Upper lobe of right lung (tissue), 1 donor: ENCODE results near the gene ZNF69. TPM values are rescaled to one million over a fixed set of nuclear protein-coding genes. Genes with fewer than 3 reads are reported as not detected.
"Not testable (repeated sequence)": the region's sequence is repeated elsewhere in the genome, so short reads cannot be mapped to it uniquely, and the experiment has no call there.

Experiments
- ATAC-seq: fragments of 200-7000 bp; cut with Tn5 transposase; one replicate; pipeline ENCODE4 v1.9.1; 2020; ENCODE audit warnings: mild to moderate bottlenecking, moderate library complexity
- DNase-seq: peaks from one replicate; pipeline ENCODE4 v3.0.0-alpha.2; 2020
- H3K27ac ChIP-seq: fragments of 200-600 bp; one replicate; pipeline ENCODE4 v1.8.0; 2022
- H3K27me3 ChIP-seq: fragments of 200-600 bp; one replicate; pipeline ENCODE4 v1.8.0; 2022; ENCODE audit warnings: mild to moderate bottlenecking
- H3K36me3 ChIP-seq: fragments of 200-600 bp; one replicate; pipeline ENCODE4 v1.8.0; 2022
- H3K4me1 ChIP-seq: fragments of 200-600 bp; one replicate; pipeline ENCODE4 v1.8.0; 2022
- H3K4me3 ChIP-seq: fragments of 200-600 bp; one replicate; pipeline ENCODE4 v1.8.0; 2022; ENCODE audit warnings: mild to moderate bottlenecking
- H3K9me3 ChIP-seq: fragments of 200-600 bp; one replicate; pipeline ENCODE4 v1.8.0; 2022
- intact Hi-C: fragments of 100-400 bp; cut with DNase I; formaldehyde crosslinking; loops from one replicate; pipeline ENCODE4 v1.11.0; 2022
- total RNA-seq: library from RNA; stranded (reverse); fragmentation: NEBNext Ultra II Directional; extraction: Animal tissue kit (Norgen Biotek cat#: 25700); gene quantifications from one replicate; pipeline ENCODE4 v1.2.1, GENCODE V29; 2021
- TF ChIP-seq, protein P1 (sequence below): fragments of 200-600 bp; IDR thresholded peaks from one replicate; pipeline ENCODE4 v1.8.0; 2022; ENCODE audit warnings: antibody characterized with exemption
- donor health status: DM: no; HTN: yes; CAD: no; lungs with severe emphysema.

Gene ZNF69
- total RNA-seq, 1 donor from 2014 or later, result 12.2 TPM

DNA sequence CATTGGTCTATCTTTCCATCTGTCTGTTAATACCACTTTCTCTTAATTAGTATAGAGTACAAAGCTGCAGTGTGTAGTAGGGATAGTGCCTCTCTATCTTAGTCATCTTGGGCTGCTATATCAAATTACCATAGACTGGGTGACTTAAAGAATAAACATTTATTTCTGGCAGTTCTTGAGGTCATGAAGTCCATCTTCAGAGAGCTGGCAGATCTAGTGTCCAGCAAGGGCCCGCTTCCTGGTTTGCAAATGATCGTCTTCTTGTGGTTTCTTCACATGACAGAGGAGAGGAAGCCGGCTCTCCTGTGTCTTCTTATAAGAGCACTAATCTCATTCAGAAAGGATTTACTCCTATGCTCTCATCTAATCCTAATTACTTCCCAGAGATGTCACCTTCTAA, 43.5 kb downstream of the ZNF69 start:
- Histone ChIP-seq H3K27ac (no peak overlapping the region), H3K9me3 (peaks cover 6% of the 10 kb centered on the region), H3K4me3 (no peak overlapping the region), H3K4me1 (peaks cover 8% of the 10 kb centered on the region), H3K36me3 (no peaks in the 10 kb centered on the region), H3K27me3 (no peaks in the 10 kb centered on the region)
- intact Hi-C loops, result no loop called here
- ATAC-seq (peak; percentile 53), DNase-seq (no peak)
- TF ChIP-seq, protein P1, sequence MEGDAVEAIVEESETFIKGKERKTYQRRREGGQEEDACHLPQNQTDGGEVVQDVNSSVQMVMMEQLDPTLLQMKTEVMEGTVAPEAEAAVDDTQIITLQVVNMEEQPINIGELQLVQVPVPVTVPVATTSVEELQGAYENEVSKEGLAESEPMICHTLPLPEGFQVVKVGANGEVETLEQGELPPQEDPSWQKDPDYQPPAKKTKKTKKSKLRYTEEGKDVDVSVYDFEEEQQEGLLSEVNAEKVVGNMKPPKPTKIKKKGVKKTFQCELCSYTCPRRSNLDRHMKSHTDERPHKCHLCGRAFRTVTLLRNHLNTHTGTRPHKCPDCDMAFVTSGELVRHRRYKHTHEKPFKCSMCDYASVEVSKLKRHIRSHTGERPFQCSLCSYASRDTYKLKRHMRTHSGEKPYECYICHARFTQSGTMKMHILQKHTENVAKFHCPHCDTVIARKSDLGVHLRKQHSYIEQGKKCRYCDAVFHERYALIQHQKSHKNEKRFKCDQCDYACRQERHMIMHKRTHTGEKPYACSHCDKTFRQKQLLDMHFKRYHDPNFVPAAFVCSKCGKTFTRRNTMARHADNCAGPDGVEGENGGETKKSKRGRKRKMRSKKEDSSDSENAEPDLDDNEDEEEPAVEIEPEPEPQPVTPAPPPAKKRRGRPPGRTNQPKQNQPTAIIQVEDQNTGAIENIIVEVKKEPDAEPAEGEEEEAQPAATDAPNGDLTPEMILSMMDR, result no peak

DNA sequence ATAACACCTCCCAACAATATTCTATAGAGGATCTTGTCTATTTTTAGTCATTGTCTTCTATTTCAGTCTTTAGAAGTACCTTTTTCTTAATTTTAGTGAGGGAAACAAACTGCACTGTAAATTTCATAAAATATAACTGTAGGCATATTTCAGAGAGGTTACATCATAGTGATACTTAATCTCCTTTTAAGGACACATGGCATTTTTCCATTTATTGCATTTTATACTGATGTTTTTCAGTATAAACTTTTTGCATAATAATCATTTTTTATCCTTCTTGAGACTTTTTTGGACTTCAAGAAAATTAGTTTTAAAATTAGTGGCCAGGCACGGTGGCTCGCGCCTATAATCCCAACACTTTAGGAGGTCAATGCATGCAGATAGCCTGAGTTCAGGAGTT, 43.9 kb downstream of the ZNF69 start:
- Histone ChIP-seq H3K27ac (no peak overlapping the region), H3K27me3 (no peaks in the 10 kb centered on the region), H3K9me3 (peaks cover 6% of the 10 kb centered on the region), H3K4me1 (peaks cover 4% of the 10 kb centered on the region), H3K36me3 (no peaks in the 10 kb centered on the region), H3K4me3 (no peak overlapping the region)
- TF ChIP-seq, protein P1, result no peak
- intact Hi-C loops, result no loop called here
- DNase-seq (no peak), ATAC-seq (no peak)

DNA sequence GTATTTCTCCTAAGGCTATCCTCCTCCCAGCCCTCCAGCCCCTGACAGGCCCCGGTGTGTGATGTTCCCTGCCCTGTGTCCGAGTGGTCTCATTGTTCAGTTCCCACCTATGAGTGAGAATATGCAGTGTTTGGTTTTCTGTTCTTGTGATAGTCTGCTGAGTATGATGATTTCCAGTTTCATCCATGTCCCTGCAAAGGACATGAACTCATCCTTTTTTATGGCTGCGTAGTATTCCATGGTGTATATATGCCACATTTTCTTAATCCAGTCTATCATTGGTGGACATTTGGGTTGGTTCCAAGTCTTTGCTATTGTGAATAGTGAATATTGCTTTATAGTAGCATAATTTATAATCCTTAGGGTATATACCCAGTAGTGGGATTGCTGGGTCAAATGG, 48.2 kb downstream of the ZNF69 start:
- H3K4me3 ChIP-seq, DNase-seq, intact Hi-C loops, H3K27ac ChIP-seq, ATAC-seq, H3K36me3 ChIP-seq, H3K4me1 ChIP-seq, H3K27me3 ChIP-seq: not testable (repeated sequence)
- peaks cover 28% of the 10 kb centered on the region for H3K9me3 ChIP-seq

DNA sequence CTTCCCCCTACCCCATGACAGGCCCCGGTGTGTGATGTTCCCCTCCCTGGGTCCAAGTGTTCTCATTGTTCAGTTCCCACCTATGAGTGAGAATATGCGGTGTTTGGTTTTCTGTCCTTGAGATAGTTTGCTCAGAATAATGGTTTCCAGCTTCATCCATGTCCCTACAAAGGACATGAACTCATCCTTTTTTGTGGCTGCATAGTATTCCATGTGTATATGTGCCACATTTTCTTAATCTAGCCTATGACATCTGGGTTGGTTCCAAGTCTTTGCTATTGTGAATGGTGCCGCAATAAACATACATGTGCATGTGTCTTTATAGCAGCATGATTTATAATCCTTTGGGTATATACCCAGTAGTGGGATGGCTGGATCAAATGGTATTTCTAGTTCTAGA, 50.8 kb downstream of the ZNF69 start:
- intact Hi-C loops, H3K36me3 ChIP-seq, H3K4me1 ChIP-seq, ATAC-seq, DNase-seq, H3K27ac ChIP-seq, H3K27me3 ChIP-seq, H3K4me3 ChIP-seq: not testable (repeated sequence)
- H3K9me3 ChIP-seq, result peaks cover 43% of the 10 kb centered on the region

DNA sequence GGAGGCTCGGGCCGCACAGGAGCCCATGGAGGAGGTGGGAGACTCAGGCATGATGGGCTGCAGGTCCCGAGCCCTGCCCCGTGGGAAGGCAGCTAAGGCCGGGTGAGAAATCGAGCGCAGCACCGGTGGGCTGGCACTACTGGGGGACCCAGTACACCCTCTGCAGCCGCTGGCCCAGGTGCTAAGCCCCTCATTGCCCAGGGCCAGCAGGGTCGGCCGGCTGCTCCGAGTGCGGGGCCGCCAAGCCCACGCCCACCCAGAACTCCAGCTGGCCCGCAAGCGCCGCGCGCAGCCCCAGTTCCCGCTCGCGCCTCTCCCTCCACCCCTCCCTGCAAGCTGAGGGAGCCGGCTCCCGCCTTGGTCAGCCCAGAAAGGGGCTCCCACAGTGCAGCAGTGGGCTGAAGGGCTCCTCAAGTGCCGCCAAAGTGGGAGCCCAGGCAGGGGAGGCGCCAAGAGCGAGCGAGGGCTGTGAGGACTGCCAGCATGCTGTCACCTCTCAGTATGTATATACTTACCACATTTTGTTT, 53.8 kb downstream of the ZNF69 start:
- DNase-seq, H3K27ac ChIP-seq, H3K27me3 ChIP-seq, H3K4me1 ChIP-seq, ATAC-seq, intact Hi-C loops, H3K36me3 ChIP-seq, H3K4me3 ChIP-seq: not testable (repeated sequence)
- peaks cover 67% of the 10 kb centered on the region for H3K9me3 ChIP-seq

DNA sequence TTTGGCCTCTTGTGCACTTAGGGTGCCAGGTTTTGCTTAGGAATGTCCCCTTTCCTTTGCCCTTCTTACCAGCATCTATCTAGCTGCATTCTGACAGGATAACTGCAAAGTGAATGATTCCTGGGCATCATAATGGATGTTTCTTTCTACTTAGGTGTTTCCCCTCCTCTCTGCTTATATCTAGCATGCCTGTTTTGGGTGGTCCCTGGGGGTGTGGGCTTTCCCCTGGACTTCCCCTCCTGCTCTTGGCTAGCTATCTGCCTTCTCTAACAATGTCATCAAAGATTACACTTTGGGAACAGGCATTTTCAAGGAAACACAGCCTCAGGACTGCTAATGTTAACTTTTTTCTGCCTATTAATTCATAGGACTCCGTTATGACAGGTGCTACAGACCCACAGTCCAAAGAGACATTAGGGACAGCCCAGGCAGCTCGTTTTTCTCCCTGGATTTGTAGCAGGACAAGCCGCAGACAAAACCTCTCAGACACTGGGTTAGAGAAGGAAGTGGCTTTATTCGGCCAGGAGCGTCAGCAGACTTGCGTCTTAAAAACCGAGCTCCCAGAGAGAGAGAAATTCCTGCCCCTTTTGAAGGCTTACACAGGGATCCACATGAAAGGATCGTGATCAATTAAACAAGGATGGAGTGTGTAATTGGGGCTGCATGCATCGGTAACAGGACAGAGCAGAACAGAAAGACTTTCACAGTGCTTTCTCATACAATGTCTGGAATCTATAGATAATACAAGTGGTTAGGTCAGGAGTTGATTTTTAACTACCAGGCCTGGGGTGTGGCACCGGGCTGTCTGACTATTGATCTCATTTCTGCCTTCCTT, 54.6 kb downstream of the ZNF69 start:
- Histone ChIP-seq H3K4me1 (no peaks in the 10 kb centered on the region), H3K36me3 (peaks cover 10% of the 10 kb centered on the region), H3K27ac (no peak overlapping the region), H3K27me3 (no peaks in the 10 kb centered on the region), H3K9me3 (peaks cover 74% of the 10 kb centered on the region), H3K4me3 (no peak overlapping the region)
- no peak for DNase-seq
- intact Hi-C loops, result no loop called here
- no peak for ATAC-seq
- TF ChIP-seq, protein P1, result no peak

DNA sequence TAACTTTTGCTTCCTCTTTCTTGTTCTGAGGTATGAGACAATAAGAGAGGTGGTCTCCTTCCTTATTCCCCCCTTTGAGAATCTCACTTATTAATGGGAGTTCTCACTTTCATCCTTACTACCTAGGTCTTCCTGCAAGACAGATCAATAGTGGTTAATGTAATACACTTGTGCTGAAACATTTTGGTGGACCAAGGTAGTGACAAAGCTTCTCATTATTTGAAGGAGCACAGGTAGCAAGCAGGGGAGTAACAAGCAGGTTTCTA, 55.2 kb downstream of the ZNF69 start:
- ATAC-seq (no peak), DNase-seq (no peak)
- peaks cover 16% of the 10 kb centered on the region for H3K36me3 ChIP-seq
- no peaks in the 10 kb centered on the region for H3K4me1 ChIP-seq
- H3K27ac ChIP-seq, result no peak overlapping the region
- TF ChIP-seq, protein P1, result no peak
- no peak overlapping the region for H3K4me3 ChIP-seq
- no peaks in the 10 kb centered on the region for H3K27me3 ChIP-seq
- intact Hi-C loops, result no loop called here
- peaks cover 75% of the 10 kb centered on the region for H3K9me3 ChIP-seq
